HL-60 (cell line): ENCODE results near the gene FCHO2.

Experiments
- DNase-seq, 2 experiments: peaks; one replicate each; pipeline ENCODE4 v3.0.0-alpha.2; 2010 to 2020; ENCODE audit warnings: low read depth in 1 of 2, low spot score in 1 of 2
- H3K27ac ChIP-seq: fragments of 250-450 bp; sonication (Bioruptor Pico); replicated peaks from 2 replicates; pipeline ENCODE4 v1.5.1; 2020; ENCODE audit warnings: mild to moderate bottlenecking, moderate library complexity
- H3K27me3 ChIP-seq: fragments of 250-450 bp; sonication (Bioruptor Pico); 2 replicates; pipeline ENCODE4 v1.5.1; 2021; ENCODE audit warnings: mild to moderate bottlenecking, moderate library complexity; ENCODE audit not compliant: insufficient read depth, poor library complexity, severe bottlenecking
- H3K4me3 ChIP-seq: replicated peaks from 2 replicates; pipeline ENCODE4 v1.5.1; 2011; ENCODE audit warnings: mild to moderate bottlenecking, control low read depth, low read length; ENCODE audit not compliant: insufficient read depth
- GABPA ChIP-seq: IDR thresholded peaks from 2 replicates; pipeline ENCODE4 v1.6.1; 2012; ENCODE audit warnings: low read depth
- POLR2AphosphoS5 ChIP-seq: IDR thresholded peaks from 2 replicates; pipeline ENCODE4 v1.6.1; 2012; ENCODE audit warnings: low read depth
- REST ChIP-seq: IDR thresholded peaks from 2 replicates; pipeline ENCODE4 v1.6.1; 2012; ENCODE audit warnings: low read depth; ENCODE audit not compliant: insufficient replicate concordance
- SPI1 ChIP-seq: IDR thresholded peaks from 2 replicates; pipeline ENCODE4 v1.6.1; 2012; ENCODE audit warnings: low read depth, mild to moderate bottlenecking, borderline replicate concordance
- TF ChIP-seq, protein P1 (sequence below): IDR thresholded peaks from one replicate; pipeline ENCODE4 v1.5.1; 2011; ENCODE audit warnings: low read length, control low read depth, inconsistent platforms; ENCODE audit not compliant: insufficient read depth

FCHO2 gene

DNA sequence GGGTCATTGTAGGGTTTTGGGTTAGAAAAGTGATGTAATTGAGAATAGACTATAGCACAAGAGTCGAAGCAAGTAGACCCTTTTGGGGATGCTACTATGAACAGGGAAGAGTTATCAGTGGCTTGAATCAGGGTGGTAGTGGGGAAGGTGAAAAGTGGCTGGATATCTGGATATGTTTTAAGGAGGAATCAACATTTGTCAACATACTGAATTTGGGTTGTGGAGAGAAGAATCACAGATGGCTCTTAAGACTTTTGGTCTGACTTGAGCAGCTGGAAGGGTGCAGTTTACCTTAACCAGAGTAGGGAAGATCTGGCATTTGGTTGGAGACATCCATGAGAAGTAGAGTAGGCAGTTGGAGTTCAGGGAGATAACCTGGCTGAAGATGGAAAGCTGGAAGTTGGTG is 38.5 kb upstream of the FCHO2 start:
- H3K27me3 ChIP-seq = no peaks in the 10 kb centered on the region
- no peak for DNase-seq
- TF ChIP-seq GABPA = no peak
- TF ChIP-seq, protein P1, sequence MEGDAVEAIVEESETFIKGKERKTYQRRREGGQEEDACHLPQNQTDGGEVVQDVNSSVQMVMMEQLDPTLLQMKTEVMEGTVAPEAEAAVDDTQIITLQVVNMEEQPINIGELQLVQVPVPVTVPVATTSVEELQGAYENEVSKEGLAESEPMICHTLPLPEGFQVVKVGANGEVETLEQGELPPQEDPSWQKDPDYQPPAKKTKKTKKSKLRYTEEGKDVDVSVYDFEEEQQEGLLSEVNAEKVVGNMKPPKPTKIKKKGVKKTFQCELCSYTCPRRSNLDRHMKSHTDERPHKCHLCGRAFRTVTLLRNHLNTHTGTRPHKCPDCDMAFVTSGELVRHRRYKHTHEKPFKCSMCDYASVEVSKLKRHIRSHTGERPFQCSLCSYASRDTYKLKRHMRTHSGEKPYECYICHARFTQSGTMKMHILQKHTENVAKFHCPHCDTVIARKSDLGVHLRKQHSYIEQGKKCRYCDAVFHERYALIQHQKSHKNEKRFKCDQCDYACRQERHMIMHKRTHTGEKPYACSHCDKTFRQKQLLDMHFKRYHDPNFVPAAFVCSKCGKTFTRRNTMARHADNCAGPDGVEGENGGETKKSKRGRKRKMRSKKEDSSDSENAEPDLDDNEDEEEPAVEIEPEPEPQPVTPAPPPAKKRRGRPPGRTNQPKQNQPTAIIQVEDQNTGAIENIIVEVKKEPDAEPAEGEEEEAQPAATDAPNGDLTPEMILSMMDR = no peak
- TF ChIP-seq REST = no peak
- no peak for TF ChIP-seq POLR2AphosphoS5
- TF ChIP-seq SPI1 = no peak
- H3K27ac ChIP-seq = no peak overlapping the region
- H3K4me3 ChIP-seq = no peak overlapping the region

- no peaks in the 10 kb centered on the region for H3K27me3 ChIP-seq
- TF ChIP-seq REST (no peak), SPI1 (no peak), POLR2AphosphoS5 (no peak), GABPA (no peak)
- TF ChIP-seq, protein P1 = no peak
- no peak for DNase-seq
- H3K27ac ChIP-seq = no peak overlapping the region
- no peak overlapping the region for H3K4me3 ChIP-seq
Observed at GRCh38 chr5:72920690-72921502, 34.9 kb upstream of the FCHO2 start.

DNA sequence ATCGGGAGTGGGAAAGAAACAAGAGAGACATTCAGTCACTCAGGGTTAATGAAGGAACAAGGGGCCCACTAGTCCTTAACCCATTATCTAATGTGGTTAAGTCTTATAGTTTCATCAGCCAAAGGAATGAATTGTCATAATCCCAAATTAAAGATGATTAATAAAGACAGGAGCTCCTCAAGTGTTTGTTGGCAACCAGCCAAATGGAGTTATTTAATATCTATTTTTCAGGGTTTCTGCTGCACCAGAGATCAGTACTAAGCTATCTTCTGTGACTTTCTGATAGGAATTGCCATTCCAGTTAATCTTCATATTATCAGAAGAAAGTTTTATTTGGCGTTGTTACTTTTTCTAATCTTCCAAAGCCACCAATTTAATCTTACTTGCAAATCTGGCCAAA is 34.0 kb upstream of the FCHO2 start:
- no peaks in the 10 kb centered on the region for H3K27me3 ChIP-seq
- H3K4me3 ChIP-seq = no peak overlapping the region
- TF ChIP-seq, protein P1 = no peak
- TF ChIP-seq SPI1 = no peak
- TF ChIP-seq GABPA = no peak
- no peak for TF ChIP-seq REST
- no peak for TF ChIP-seq POLR2AphosphoS5
- no peak overlapping the region for H3K27ac ChIP-seq
- DNase-seq = no peak
